GM18870 (cell line): ENCODE results near the gene ALDH3A2.

Experiments used
- ATAC-seq: cut with Tn5 transposase; IDR thresholded peaks from one replicate; pipeline ENCODE4 v1.9.1; 2021; ENCODE audit warnings: moderate library complexity; ENCODE audit not compliant: unreplicated experiment

The ALDH3A2 gene

GRCh38 chr17:19713901-19714361 lies 65.4 kb downstream of the ALDH3A2 start:
- ATAC-seq, result no peak

- no peak for ATAC-seq
Measured at GRCh38 chr17:19714542-19715411, 66.2 kb downstream of the ALDH3A2 start.

DNA sequence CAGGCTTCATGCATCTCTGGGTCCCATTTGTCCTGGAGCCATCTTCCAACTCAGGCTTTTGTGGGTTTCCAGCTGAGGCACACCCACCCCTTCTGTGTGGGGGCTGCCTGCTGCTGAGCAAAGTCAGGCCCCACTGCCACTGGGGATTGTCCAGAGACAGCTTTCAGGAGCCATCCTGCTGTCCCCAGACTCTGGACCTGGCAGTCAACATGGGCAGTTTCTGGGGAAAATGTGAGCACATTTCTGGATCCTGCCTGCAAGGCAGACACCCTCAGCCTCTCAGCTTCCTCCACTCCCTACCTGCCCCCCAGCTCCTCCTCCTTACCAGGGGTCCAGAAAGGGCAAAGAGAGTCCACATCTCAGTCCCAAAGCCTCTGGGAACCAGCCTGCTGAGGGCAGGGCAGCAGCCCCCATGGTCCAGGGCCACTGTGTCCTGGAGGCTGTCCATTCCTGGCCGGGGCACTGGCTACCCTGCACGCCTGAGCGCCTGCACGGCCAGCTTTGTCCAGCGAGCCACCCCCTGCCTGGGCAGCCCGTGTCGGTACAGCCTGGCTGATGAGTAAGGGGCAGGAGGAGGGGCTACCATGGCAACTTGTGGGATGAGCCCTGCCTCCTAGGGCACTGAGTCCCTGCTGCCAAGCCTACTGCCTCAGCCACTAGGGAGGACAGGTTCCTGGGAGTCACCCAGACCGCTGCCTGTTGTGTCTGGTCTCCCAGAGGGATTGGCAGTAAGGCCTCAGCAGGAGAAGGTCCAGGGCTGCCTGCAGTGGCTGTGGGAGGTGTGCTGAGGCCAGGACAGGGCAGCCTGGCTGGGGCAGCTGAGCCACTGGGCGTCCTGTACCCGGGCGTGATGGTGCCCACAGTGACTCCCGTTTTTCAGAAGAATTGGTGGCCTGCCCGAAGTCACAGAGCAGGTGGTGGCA lies 67.8 kb downstream of the ALDH3A2 start, which contains the start of gene SLC47A2:
SLC47A2 (minus strand) TSS at position 477 of the 923 bp plus-strand sequence; CDS start at position 448, 29 bp downstream.
- ATAC-seq, result no peak

DNA sequence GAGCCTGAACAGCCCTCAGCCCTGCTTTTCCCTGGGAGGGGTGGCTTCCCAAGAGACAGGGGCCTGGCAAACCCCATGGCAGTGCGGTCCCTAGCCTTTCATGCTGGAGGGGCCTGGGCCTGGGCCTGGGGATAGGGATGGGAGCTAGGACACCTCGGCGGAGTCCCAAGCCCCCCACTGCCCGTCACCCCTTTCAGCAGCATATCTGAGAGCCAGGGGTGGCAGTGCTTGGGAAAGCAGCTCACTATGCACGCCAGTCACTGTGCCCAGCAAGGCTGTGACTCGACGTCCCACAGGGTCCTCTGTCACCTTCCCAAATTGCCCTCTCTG lies 68.4 kb downstream of the ALDH3A2 start:
- no peak for ATAC-seq

- no peak for ATAC-seq
Measured at GRCh38 chr17:19717411-19717908, 68.9 kb downstream of the ALDH3A2 start.

- ATAC-seq, result no peak
Measured at GRCh38 chr17:19718041-19718612, 69.6 kb downstream of the ALDH3A2 start.

GRCh38 chr17:19718613-19719354 lies 70.2 kb downstream of the ALDH3A2 start:
- no peak for ATAC-seq

GRCh38 chr17:19719355-19720209 lies 71.0 kb downstream of the ALDH3A2 start:
- ATAC-seq, result no peak

GRCh38 chr17:19720210-19720475 lies 71.6 kb downstream of the ALDH3A2 start:
- no peak for ATAC-seq

DNA sequence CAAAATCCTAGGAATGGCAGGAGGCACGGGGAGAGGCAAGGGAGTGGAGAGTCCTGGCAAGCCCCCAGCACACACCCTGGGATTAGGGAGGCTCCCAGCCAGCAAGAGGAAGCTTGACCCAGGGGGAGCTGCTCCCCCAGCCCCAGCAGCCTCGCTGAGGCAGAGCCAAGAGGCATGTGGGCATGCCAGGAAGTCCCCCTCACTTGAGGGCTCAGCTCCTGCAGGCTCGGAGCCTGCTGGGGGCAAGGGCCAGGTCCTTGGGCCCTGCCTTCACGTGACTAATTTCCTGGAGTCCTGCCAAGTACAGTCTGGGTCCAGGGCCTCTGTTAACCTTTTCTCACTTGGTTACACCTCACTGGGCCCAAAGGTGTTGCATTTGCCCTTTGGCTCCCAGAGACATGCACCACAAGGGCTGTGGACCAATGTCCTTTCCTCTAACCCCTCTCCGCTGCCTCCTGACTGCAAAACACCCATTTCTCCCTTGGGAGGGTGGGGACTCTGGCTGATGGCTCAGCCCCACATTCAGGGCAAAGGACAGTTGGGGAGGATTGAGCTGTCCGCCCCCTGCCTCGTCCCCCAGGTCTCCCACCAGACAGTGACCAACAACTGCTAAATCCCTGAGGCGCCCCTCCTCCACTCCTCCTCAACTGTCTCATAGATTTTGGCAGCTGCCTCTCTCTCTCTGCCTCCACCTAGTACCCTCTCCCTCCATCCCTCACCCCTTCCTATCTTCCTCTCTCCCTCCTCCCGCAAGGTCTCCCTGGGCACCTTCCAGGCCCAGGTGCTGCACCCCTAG lies 72.3 kb downstream of the ALDH3A2 start:
- ATAC-seq, result no peak

DNA sequence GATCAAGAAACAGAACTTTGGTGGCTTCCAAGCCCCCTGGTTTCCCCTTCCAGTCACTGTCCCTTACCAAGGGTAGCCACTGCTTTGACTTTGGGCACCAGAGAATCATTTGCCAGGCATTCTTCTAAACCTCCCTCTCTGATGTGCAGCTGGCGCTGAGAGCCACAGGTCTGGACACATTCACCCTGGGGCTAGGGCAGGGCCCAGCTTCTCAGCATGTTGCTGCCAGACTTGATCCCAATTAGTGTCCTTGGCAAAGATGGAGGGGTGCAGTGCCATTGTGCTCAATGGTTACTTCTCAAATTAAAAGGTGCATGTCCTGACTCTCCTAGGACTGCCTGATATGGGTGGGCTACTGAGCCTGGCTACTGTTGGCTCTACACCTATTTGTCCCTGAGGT lies 75.4 kb downstream of the ALDH3A2 start:
- ATAC-seq, result no peak

DNA sequence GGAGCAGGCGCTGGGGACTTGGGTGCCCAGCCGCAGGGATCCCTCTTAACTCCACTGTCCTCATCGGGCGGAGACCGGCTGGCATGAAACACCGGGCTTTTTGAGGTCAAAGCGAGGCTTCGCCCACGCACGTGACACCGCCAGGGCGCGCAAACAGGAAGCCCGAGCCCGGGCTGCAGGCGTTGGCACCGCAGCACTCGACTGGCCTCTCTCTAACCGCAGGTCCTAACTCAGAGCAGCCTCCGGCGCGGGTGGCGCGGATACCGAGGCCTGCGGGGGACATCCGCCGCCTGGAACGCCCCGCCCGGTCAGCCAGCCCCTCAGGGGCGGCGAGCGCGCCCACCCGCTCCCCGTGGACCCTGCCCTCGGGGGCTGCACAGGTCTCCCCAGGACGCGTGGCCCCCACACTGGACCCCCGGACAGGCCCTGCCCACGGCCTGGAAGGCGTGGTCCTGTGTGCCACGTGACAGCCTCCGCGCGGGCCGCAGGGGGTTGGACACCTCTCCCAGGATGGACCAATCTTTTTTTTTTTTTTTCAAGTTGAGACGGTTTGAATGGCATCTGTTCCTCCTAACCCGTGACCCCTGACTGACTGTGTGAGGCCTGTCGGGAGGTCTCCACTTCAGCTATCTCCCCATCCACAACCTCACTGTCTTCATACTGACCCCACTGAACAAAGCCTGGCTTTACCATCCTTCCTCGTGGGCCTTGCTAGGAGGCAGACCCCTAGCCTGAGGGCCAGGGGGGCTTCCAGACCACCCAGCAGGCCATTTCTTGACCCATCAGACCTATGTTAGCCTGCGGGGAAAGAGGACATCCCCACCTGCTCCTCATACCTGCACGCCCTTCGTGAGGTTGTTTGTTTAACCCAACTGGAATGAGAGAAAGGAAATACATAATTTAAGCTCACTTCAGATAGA lies 76.2 kb downstream of the ALDH3A2 start:
- no peak for ATAC-seq

GRCh38 chr17:19725486-19725885 lies 76.9 kb downstream of the ALDH3A2 start:
- ATAC-seq, result no peak

- ATAC-seq, result no peak
Measured at GRCh38 chr17:19726631-19727376, 78.3 kb downstream of the ALDH3A2 start.
